Measurements from ENCODE around the gene CYTH3.
"Not testable (repeated sequence)": the region's sequence is repeated elsewhere in the genome, so short reads cannot be mapped to it uniquely, and the experiment has no call there.

CYTH3 gene

GRCh38 chr7:6154542-6155404 is 117.7 kb downstream of the CYTH3 start:
- DNase-seq (ENCODE audit: low spot score), result no peak

DNA sequence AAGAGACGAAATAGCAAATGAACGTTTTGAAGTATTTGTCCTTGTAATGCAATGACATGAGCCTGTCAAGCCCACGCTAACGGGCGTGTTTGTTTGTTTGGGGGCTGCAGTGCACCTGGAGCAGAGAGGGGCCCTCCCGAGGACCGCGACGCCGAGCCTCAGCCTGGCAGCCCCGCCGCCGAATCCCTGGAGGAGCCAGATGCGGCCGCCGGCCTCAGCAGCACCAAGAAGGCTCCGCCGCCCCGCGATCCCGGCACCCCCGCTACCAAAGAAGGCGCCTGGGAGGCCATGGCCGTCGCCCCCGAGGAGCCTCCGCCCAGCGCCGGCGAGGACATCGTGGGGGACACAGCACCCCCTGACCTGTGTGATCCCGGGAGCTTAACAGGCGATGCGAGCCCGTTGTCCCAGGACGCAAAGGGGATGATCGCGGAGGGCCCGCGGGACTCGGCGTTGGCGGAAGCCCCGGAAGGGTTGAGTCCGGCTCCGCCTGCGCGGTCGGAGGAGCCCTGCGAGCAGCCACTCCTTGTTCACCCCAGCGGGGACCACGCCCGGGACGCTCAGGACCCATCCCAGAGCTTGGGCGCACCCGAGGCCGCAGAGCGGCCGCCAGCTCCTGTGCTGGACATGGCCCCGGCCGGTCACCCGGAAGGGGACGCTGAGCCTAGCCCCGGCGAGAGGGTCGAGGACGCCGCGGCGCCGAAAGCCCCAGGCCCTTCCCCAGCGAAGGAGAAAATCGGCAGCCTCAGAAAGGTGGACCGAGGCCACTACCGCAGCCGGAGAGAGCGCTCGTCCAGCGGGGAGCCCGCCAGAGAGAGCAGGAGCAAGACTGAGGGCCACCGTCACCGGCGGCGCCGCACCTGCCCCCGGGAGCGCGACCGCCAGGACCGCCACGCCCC is 118.5 kb downstream of the CYTH3 start:
- no peak for DNase-seq (ENCODE audit: low spot score)

DNA sequence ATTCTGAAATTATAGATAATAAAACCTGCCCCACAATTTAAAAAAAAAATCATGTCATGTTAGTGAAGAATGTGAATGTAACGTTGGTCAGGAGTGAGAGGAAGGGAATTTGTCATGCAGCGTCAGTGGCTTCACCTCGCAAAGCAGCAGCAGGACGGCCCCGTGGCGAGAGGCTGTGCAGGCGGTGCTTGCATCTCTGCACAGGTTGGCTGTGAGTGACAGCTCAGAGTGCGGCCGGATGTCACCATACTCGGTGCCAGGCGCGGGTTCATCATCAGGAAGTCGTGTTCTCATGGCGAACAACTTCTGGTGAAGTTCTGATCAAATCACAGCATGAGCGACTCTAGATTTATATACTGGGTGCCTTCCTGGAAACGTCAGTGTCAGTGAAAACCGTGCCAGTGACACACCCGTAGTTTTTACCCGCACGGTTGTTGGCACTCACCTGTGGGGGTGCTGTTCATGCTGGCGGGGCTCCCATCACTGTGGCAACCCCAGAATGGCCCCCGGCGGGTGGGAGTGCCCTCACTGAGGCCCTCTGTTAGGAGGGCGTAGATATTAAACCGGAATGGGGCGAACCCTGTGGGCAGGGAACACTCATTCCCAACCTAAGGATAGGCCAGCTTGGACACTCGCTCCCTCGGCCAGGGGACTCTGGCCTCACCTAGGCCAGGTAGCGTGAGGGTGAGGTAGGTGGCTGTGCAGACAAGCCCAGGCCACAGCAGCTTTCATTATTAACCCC is 120.3 kb downstream of the CYTH3 start:
- no peak for DNase-seq (ENCODE audit: low spot score)

GRCh38 chr7:6151527-6151926 is 120.9 kb downstream of the CYTH3 start:
- not testable (repeated sequence) for DNase-seq (ENCODE audit: low spot score)

DNA sequence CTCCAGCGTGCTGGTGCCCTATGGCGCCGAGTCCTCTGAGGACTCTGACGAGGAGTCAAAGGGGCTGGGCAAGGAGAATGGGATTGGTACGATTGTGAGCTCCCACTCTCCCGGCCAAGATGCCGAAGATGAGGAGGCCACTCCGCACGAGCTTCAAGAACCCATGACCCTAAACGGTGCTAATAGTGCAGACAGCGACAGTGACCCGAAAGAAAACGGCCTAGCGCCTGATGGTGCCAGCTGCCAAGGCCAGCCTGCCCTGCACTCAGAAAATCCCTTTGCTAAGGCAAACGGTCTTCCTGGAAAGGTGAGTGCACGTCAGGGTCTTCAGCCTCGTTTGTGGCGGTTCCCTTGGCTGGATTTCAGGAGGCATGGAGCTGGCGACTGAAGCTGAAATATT is 122.4 kb downstream of the CYTH3 start:
- no peak for DNase-seq (ENCODE audit: low spot score)

GRCh38 chr7:6148724-6149360 is 123.6 kb downstream of the CYTH3 start:
- no peak for DNase-seq (ENCODE audit: low spot score)

DNA sequence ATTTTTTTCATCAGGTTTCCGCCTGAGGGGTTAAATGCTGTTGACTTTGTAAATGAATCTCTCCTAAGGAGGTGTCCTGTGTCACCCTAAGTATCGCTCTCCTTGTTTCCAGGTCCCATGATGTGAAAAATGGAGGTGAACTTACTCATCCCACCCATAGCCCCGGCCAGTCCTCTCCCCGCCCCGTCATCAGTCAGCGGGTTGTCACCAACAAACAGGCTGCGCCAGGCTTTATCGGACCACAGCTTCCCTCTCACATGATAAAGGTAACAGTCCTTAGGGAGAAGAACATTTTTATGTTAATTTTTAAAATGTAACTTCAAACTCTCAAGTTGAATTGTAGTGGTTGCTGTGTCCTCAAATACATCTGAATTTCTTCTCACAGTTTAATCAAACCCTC is 124.8 kb downstream of the CYTH3 start:
- no peak for DNase-seq (ENCODE audit: low spot score)

DNA sequence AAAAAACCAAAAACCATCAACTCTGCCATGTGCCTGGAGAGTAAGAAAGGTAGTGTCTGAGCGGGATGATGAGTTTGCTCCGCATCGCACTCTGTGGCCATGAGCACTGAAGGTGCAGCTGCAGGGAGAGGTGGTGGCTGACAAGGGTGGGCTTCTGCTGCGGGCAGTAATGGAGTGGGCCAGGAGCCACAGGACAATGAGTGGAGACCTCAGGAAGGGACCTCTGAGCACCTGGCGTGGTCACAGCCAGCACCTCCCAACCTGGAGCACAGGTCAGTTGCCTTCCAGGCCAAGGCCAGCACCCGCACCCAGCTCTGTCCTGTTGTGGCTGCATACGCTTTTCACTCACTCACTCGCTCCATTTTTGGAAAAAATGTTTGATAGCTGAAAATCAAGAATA is 125.8 kb downstream of the CYTH3 start:
- DNase-seq (ENCODE audit: low spot score), result no peak

DNA sequence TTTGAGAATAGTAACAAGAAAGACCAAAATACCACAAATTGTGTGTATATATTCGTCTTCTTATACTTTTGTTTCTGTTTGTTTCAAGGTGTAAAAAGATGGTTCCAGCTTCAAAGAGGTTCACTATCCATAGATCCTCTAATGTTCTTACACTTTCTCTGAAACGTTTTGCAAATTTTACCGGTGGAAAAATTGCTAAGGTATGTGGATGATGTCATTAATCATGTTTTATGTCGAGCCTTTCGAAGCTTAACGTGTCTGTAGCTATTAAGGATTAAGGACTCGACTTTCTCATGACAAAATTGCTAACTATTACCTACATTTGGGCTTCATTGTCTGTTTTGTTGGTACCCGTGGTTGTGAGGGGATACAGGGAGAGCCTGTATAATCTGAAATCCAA is 128.4 kb downstream of the CYTH3 start:
- DNase-seq (ENCODE audit: low spot score), result no peak

DNA sequence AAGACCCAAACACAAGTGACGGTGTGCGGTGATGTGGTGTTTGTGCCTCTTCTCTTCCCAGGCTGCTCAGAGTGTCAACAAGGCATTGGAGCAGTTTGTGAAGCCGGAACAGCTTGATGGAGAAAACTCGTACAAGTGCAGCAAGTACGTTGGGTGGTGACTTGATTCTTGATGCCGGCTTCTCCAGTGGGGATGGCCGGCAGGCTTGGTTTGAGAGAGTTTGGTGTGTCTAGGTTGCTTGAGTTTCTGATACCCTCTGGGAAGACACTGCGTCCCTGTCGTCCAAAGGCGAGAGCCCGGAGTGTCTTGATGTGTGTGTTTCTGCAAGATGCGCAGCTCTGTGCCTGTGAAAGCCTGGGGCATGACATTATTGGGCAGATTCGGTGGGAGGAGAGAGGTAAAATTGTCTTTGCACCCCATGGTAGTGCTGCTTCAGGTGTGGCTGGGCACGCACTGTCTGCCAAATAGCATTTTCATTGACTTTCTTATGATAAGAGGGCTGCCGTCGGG is 129.5 kb downstream of the CYTH3 start:
- DNase-seq (ENCODE audit: low spot score), result no peak

- no peak for DNase-seq (ENCODE audit: low spot score)
Observed at GRCh38 chr7:6139189-6139996, 133.0 kb downstream of the CYTH3 start.

GRCh38 chr7:6136475-6136874 is 135.9 kb downstream of the CYTH3 start:
- DNase-seq (ENCODE audit: low spot score), result no peak

GRCh38 chr7:6133249-6133648 is 139.2 kb downstream of the CYTH3 start:
- DNase-seq (ENCODE audit: low spot score), result no peak

DNA sequence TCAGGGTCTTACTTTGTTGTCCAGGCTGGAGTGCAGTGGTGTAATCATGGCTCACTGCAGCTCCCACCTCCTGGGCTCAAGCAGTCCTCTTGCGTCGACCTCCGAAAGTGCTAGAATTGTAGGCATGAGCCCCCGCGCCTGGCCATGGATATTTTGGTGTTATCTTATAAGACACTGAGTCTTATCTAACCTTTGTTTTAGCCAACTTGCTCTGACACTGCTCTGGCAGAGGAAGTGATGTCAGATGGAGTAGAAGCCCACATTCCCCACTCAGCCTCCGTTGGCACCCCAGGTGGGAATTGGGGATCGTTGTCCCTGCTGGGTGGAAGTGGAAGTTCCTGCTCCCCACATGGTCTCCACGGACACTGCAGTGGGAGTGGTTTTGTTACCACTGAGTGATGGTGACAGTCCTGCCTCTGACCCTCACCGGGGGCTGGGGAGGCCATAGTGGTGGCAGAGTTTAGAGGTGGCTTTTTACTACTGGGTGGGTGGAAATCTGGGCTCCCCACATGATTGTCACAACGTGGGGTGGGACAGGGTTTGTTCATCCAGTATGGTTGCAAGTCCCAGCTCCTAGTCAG is 142.3 kb downstream of the CYTH3 start:
- no peak for DNase-seq (ENCODE audit: low spot score)

DNA sequence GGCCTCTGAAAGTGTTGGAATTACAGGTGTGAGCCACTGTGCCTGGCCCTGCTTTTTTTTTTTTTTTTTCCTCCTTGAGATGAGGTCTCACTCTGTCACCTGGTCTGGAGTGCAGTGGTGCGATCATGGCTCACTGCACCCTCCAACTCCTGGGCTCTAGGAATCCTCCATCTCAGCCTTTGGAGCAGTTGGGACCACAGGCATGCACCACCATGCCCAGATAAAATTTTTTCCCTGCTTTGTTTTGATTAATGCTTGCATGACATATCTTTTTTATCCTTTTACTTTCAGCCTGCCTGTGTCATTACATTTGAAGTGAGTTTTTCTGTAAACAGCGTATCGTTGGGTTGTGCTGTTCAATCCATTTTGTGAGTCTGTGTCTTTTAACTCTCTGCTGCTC is 144.2 kb downstream of the CYTH3 start:
- no peak for DNase-seq (ENCODE audit: low spot score)

DNA sequence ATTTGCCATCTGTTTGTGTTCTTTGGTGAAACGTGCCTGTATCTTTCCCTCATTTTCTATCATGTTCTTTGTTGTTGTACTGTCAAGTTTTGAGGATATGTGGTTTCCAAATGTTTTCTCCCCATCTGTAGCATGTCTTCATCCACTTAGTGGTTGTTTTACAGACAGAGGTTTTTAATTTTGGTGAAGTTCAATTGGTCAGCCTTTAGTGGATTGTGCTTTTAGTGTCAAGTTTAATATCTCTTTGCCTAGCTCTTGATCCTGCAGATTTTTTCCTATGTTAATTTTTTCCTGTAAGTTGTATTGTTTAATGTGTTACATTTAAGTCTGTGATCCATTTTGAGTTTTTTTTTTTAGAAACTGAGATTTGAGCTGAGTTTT is 145.3 kb downstream of the CYTH3 start:
- DNase-seq (ENCODE audit: low spot score), result no peak

- no peak for DNase-seq (ENCODE audit: low spot score)
Observed at GRCh38 chr7:6123843-6124242, 148.6 kb downstream of the CYTH3 start.

DNA sequence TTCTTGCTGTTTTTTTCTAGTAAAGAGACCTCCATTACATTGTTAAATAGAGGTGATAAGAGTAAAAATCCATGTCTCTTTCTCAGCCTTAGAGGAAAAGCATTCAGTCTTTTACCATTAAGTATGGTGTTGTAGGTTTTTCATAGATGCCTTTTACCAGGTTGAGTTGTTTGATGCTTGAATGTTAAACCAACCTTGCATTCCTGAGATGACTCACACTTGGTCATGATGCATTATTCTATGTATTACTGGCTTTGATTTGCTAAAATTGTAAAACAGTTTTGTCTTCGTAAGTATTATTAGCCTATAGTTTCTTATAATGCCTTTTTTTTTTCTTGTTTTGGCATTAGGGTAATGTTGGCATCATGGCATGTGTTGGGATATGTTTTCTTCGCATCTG is 151.3 kb downstream of the CYTH3 start:
- DNase-seq (ENCODE audit: low spot score), result no peak

DNA sequence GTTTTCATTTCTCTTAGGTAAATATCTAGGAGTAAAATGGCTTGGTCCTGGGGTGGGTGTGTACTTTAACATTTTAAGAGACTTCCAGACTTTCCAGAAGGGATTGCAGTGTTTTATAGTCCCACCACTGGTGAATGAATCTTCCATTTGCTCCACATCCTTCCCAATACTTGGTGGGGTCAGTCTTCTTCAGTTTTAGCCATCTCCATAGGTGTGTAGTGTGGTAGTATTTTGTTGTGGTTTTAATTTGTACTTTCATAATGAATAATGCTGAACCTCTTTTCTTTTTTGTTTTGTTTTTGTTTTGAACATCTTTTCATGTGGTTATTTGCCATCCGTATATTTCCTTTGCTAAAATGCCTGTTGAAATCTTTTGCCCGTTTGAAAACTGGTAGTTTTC is 154.9 kb downstream of the CYTH3 start:
- DNase-seq (ENCODE audit: low spot score), result no peak

GRCh38 chr7:6116211-6116610 is 156.2 kb downstream of the CYTH3 start:
- DNase-seq (ENCODE audit: low spot score), result no peak
